ENCODE data around the gene POLR1E. TPM values are rescaled to one million over a fixed set of nuclear protein-coding genes. Genes with fewer than 3 reads are reported as not detected.

POLR1E gene
- total RNA-seq, 2 experiments from 2014 or later: 60.7 to 62.9 TPM

GRCh38 chr9:37551888-37552287 lies 66.1 kb downstream of the POLR1E start:
- intact Hi-C loops (cut with micrococcal nuclease): no loop called here
- Mint-ChIP-seq H3K27me3 (ENCODE audit: low read depth) (no peaks in the 10 kb centered on the region), H3K4me3 (no peak overlapping the region), H3K27ac (no peak overlapping the region), H3K4me1 (ENCODE audit: low read depth) (no peaks in the 10 kb centered on the region), H3K36me3 (ENCODE audit: low read depth) (no peaks in the 10 kb centered on the region), H3K9me3 (no peaks in the 10 kb centered on the region)
- no peak for DNase-seq
- CTCF ChIA-PET: no interaction called here

Other genes with a start within 250 kb of the POLR1E start
- gene GRHPR, start 63.3 kb upstream of the POLR1E start, total RNA-seq: 10 to 100 TPM; 72.8 to 75.6 TPM
- 10 to 100 TPM; 10.2 TPM for gene ZBTB5, start 20.5 kb upstream of the POLR1E start, total RNA-seq
- 1 to 10 TPM; 1.0 to 1.1 TPM for gene FBXO10, start 90.4 kb downstream of the POLR1E start, total RNA-seq
- gene TOMM5, start 106.6 kb downstream of the POLR1E start, total RNA-seq: 100 to 1,000 TPM; 136 to 140 TPM
- not detected for gene FRMPD1, start 165.0 kb downstream of the POLR1E start, total RNA-seq

Measured in activated naive CD4-positive, alpha-beta T cell treated with anti-CD3 and anti-CD28 coated beads for 36 hours (primary cell).